BJ (cell line): ENCODE measurements around the gene AP3D1. TPM values are rescaled to one million over a fixed set of nuclear protein-coding genes. Genes with fewer than 3 reads are reported as not detected.
"Not testable (repeated sequence)": the region's sequence is repeated elsewhere in the genome, so short reads cannot be mapped to it uniquely, and the experiment has no call there.

Experiments
- CTCF ChIA-PET: fragments of 350-600 bp; formaldehyde crosslinking; extraction: SDS; loops from one replicate; lab custom pipeline; 2021; ENCODE audit warnings: antibody characterized with exemption, inconsistent platforms; lab: Yijun Ruan, JAX
- POLR2A ChIA-PET: fragments of 300-600 bp; sonication (Branson Sonifier 250); formaldehyde crosslinking; extraction: SDS; loops from one replicate; lab custom pipeline; 2021; ENCODE audit warnings: antibody characterized with exemption; lab: Charles Lee
- DNase-seq: peaks from one replicate; pipeline ENCODE4 v3.0.0-alpha.2; 2011; ENCODE audit warnings: low read depth
- H3K27me3 ChIP-seq: 2 replicates; pipeline ENCODE4 v1.6.0; 2011; ENCODE audit warnings: low read length; ENCODE audit not compliant: control insufficient read depth, insufficient read depth
- H3K36me3 ChIP-seq: 2 replicates; pipeline ENCODE4 v1.5.1; 2011; ENCODE audit warnings: low read length; ENCODE audit not compliant: control insufficient read depth, insufficient read depth
- H3K4me3 ChIP-seq: 2 replicates; pipeline ENCODE4 v1.5.1; 2011; ENCODE audit warnings: low read depth, mild to moderate bottlenecking, control low read depth, low read length
- CTCF ChIP-seq: IDR thresholded peaks from 2 replicates; pipeline ENCODE4 v1.5.1; 2011; ENCODE audit warnings: low read depth, mild to moderate bottlenecking, control low read depth, inconsistent platforms, low read length, moderate library complexity; ENCODE audit not compliant: insufficient read depth
- polyA plus RNA-seq: library from polyadenylated mRNA; depleted of rRNA; stranded (reverse); fragments of >200 nt; gene quantifications from 2 replicates; pipeline ENCODE4 v1.2.3, GENCODE V29; 2011

The AP3D1 gene
- polyA plus RNA-seq, 1 experiment: 122 TPM

GRCh38 chr19:2135474-2136402 is 15.6 kb downstream of the AP3D1 start:
- POLR2A ChIA-PET: no interaction called here
- CTCF ChIA-PET: no interaction called here
- TF ChIP-seq CTCF: no peak
- Histone ChIP-seq H3K27me3 (no peaks in the 10 kb centered on the region), H3K36me3 (peaks cover 38% of the 10 kb centered on the region), H3K4me3 (no peak overlapping the region)
- no peak for DNase-seq

- ChIA-PET POLR2A (no interaction called here), CTCF (interaction anchor here (0.6 to 1.4 kb wide), 2 partner anchors 9 to 226 kb away, joined by 3 to 4 read pairs; no protein-coding TSS in a partner anchor)
- no peaks in the 10 kb centered on the region for H3K27me3 ChIP-seq
- no peak for TF ChIP-seq CTCF
- H3K4me3 ChIP-seq: no peak overlapping the region
- DNase-seq: no peak
- peaks cover 40% of the 10 kb centered on the region for H3K36me3 ChIP-seq
Measured at GRCh38 chr19:2132731-2133490, 18.5 kb downstream of the AP3D1 start.

GRCh38 chr19:2132191-2132590 is 19.2 kb downstream of the AP3D1 start:
- DNase-seq: no peak
- no peak for TF ChIP-seq CTCF
- ChIA-PET POLR2A (no interaction called here), CTCF (interaction anchor here (0.9 kb wide), 1 partner anchor 9 kb away, joined by 3 read pairs; no protein-coding TSS in a partner anchor)
- H3K36me3 ChIP-seq: peaks cover 43% of the 10 kb centered on the region
- H3K4me3 ChIP-seq: no peak overlapping the region
- no peaks in the 10 kb centered on the region for H3K27me3 ChIP-seq

- H3K4me3 ChIP-seq, DNase-seq, POLR2A ChIA-PET, H3K27me3 ChIP-seq: not testable (repeated sequence)
- CTCF ChIA-PET: interaction anchor here (0.7 to 0.9 kb wide), 2 partner anchors 10 to 14 kb away, joined by 3 read pairs; no protein-coding TSS in a partner anchor
- peaks cover 40% of the 10 kb centered on the region for H3K36me3 ChIP-seq
Measured at GRCh38 chr19:2131012-2131975, 20.1 kb downstream of the AP3D1 start.
